LNCaP clone FGC (cell line): ENCODE measurements around the gene CFAP44.
"Not testable (repeated sequence)": the region's sequence is repeated elsewhere in the genome, so short reads cannot be mapped to it uniquely, and the experiment has no call there.

Experiments used
- DNase-seq: peaks from one replicate; pipeline ENCODE4 v3.0.0-alpha.2; 2011; ENCODE audit warnings: low read depth
- H3K4me3 ChIP-seq: 2 replicates; pipeline ENCODE4 v1.5.1; 2011; ENCODE audit warnings: mild to moderate bottlenecking, low read depth, low read length, control low read depth
- CTCF ChIP-seq: IDR thresholded peaks from 2 replicates; pipeline ENCODE4 v1.5.1; 2012; ENCODE audit warnings: mild to moderate bottlenecking; ENCODE audit not compliant: control insufficient read depth, insufficient read depth; ENCODE audit errors: extremely low read depth

CFAP44 gene

GRCh38 chr3:113441051-113441770 lies at the start of gene CFAP44:
CFAP44 (minus strand) TSS chr3:113441493; CDS start chr3:113433664, 7,829 bp downstream.
- TF ChIP-seq CTCF: no peak
- no peak within 1 kb of the TSS for H3K4me3 ChIP-seq
- DNase-seq: no peak

GRCh38 chr3:113485161-113485609 lies 43.9 kb upstream of the CFAP44 start:
- no peak overlapping the region for H3K4me3 ChIP-seq
- no peak for TF ChIP-seq CTCF
- DNase-seq: no peak

GRCh38 chr3:113468539-113468938 lies 27.2 kb upstream of the CFAP44 start:
- TF ChIP-seq CTCF: no peak
- no peak overlapping the region for H3K4me3 ChIP-seq
- no peak for DNase-seq

- no peak for TF ChIP-seq CTCF
- no peak overlapping the region for H3K4me3 ChIP-seq
- no peak for DNase-seq
Observed at GRCh38 chr3:113461488-113461887, 20.2 kb upstream of the CFAP44 start.

- not testable (repeated sequence) for DNase-seq, H3K4me3 ChIP-seq
Observed at GRCh38 chr3:113458554-113458953, 17.3 kb upstream of the CFAP44 start.

GRCh38 chr3:113455446-113455845 lies 14.2 kb upstream of the CFAP44 start:
- H3K4me3 ChIP-seq: no peak overlapping the region
- DNase-seq: no peak
- no peak for TF ChIP-seq CTCF

- no peak for TF ChIP-seq CTCF
- DNase-seq: no peak
- H3K4me3 ChIP-seq: no peak overlapping the region
Observed at GRCh38 chr3:113454630-113455029, 13.3 kb upstream of the CFAP44 start.
